ENCODE data around the gene SUPT5H. TPM values are rescaled to one million over a fixed set of nuclear protein-coding genes. Genes with fewer than 3 reads are reported as not detected.

Gene SUPT5H
- total and polyA plus RNA-seq, 2 experiments from 2014 or later = 145 to 156 TPM

DNA sequence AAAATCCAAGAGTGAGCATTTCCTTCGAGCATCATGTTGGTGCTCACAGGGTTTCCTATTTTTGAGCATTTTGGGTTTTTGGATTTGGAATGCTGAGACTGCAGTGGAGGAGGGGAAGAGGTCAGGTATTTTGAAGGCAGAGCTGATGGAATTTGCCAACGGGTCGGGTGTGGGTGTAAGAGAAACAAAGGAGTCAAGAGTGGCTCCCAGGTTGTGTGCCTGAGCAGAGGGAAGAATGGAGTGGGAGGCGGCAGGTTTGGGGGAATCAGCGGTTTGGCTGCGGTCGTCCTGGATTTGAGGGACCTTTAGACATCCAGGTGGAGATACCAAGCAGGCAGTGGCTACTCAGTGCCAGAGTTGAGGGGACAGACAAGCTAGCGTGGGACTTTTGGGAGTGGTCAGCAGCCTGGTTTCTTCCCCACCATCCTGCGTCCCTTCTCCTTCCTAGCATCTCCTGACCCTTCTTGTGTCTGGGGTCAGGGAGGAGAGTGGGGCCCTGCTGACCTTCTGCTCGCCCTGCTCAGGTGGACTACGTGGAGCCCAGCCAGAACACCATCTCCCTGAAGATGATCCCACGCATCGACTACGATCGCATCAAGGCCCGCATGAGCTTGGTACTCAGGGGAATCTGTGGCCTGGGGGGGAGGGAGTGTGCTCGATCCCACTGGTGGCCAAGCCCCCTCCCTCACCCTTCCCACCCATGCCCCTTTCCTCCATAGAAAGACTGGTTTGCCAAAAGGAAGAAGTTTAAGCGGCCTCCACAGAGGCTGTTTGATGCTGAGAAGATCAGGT, 20.8 kb downstream of the SUPT5H start:
- Histone ChIP-seq H3K4me1 (ENCODE audit: low read depth) (no peaks in the 10 kb centered on the region), H3K27me3 (no peaks in the 10 kb centered on the region), H3K4me3 (no peak overlapping the region), H3K36me3 (peaks cover 65% of the 10 kb centered on the region), H3K27ac (no peak overlapping the region), H3K9me3 (ENCODE audit: low read depth) (no peaks in the 10 kb centered on the region)
- no peak for DNase-seq (ENCODE audit: low read depth in 1 of 2, low spot score in 1 of 2)
- TF ChIP-seq, protein P1, sequence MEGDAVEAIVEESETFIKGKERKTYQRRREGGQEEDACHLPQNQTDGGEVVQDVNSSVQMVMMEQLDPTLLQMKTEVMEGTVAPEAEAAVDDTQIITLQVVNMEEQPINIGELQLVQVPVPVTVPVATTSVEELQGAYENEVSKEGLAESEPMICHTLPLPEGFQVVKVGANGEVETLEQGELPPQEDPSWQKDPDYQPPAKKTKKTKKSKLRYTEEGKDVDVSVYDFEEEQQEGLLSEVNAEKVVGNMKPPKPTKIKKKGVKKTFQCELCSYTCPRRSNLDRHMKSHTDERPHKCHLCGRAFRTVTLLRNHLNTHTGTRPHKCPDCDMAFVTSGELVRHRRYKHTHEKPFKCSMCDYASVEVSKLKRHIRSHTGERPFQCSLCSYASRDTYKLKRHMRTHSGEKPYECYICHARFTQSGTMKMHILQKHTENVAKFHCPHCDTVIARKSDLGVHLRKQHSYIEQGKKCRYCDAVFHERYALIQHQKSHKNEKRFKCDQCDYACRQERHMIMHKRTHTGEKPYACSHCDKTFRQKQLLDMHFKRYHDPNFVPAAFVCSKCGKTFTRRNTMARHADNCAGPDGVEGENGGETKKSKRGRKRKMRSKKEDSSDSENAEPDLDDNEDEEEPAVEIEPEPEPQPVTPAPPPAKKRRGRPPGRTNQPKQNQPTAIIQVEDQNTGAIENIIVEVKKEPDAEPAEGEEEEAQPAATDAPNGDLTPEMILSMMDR (IDR thresholded peaks at IDR 0.05; ENCODE audit: low read depth, low read length) = no peak

DNA sequence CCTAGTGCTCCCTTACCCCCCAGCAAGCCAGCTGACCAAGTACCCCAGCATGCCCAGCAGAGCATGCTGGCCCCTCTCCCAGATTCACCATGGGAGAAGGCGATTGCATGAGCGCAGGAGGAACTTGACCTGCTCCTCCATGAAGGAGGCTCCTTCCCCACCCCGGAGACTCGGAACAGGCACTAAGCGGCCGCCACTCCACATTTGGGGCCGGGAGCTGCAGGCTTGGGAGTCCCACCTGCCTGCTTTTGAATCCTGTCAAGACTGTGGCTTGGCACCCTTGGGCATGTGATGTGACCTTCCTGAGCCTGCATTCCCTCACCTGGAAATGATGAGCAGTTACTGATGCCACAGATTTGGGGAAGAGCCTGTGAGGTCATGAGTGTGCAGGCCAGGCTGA, 22.6 kb downstream of the SUPT5H start:
- Histone ChIP-seq H3K4me3 (no peak overlapping the region), H3K27ac (no peak overlapping the region), H3K4me1 (ENCODE audit: low read depth) (no peaks in the 10 kb centered on the region), H3K9me3 (ENCODE audit: low read depth) (no peaks in the 10 kb centered on the region), H3K36me3 (peaks cover 76% of the 10 kb centered on the region), H3K27me3 (no peaks in the 10 kb centered on the region)
- no peak for DNase-seq (ENCODE audit: low read depth in 1 of 2, low spot score in 1 of 2)
- TF ChIP-seq, protein P1 (IDR thresholded peaks at IDR 0.05; ENCODE audit: low read depth, low read length) = no peak

DNA sequence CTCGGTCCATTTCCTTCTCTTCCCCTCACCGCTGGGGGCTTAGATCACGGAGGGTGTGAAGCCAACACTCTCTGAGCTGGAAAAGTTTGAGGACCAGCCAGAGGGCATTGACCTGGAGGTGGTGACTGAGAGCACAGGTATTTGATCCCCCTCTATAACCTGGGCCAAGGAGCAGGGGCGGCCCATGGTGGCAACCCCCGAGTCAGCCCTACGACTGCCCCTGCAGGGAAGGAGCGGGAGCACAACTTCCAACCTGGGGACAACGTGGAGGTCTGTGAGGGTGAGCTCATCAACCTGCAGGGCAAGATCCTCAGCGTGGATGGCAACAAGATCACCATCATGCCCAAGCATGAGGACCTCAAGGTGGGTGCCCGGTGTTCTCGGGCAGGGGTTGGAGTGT, 23.7 kb downstream of the SUPT5H start:
- H3K36me3 ChIP-seq = peaks cover 76% of the 10 kb centered on the region
- TF ChIP-seq, protein P1 (IDR thresholded peaks at IDR 0.05; ENCODE audit: low read depth, low read length) = no peak
- no peak for DNase-seq (ENCODE audit: low read depth in 1 of 2, low spot score in 1 of 2)
- H3K4me1 ChIP-seq (ENCODE audit: low read depth) = no peaks in the 10 kb centered on the region
- H3K4me3 ChIP-seq = no peak overlapping the region
- H3K9me3 ChIP-seq (ENCODE audit: low read depth) = no peaks in the 10 kb centered on the region
- H3K27ac ChIP-seq = no peak overlapping the region
- no peaks in the 10 kb centered on the region for H3K27me3 ChIP-seq

DNA sequence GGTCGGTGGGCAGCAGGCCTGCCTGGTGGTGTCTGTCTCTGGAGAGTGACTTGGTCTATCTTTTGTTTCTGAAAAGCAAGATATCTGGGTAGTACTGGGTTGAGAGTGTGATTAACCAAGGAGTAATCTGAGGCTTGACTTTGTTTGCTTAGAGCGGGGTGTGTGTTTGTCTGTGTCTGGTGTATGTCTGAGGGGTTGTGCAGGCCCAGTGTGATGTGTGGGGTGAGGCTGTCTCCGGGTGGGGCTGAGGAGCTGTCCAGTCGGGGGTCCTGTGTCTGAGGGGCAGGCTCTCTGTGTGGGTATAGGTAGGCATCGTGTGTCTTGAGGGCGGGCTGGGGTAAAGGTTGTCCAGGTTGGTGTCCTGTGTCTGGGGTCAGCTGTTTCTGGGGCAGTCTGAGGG, 24.2 kb downstream of the SUPT5H start:
- peaks cover 76% of the 10 kb centered on the region for H3K36me3 ChIP-seq
- no peak overlapping the region for H3K27ac ChIP-seq
- H3K9me3 ChIP-seq (ENCODE audit: low read depth) = no peaks in the 10 kb centered on the region
- no peaks in the 10 kb centered on the region for H3K4me1 ChIP-seq (ENCODE audit: low read depth)
- no peaks in the 10 kb centered on the region for H3K27me3 ChIP-seq
- DNase-seq (ENCODE audit: low read depth in 1 of 2, low spot score in 1 of 2) = no peak
- H3K4me3 ChIP-seq = no peak overlapping the region
- TF ChIP-seq, protein P1 (IDR thresholded peaks at IDR 0.05; ENCODE audit: low read depth, low read length) = no peak

DNA sequence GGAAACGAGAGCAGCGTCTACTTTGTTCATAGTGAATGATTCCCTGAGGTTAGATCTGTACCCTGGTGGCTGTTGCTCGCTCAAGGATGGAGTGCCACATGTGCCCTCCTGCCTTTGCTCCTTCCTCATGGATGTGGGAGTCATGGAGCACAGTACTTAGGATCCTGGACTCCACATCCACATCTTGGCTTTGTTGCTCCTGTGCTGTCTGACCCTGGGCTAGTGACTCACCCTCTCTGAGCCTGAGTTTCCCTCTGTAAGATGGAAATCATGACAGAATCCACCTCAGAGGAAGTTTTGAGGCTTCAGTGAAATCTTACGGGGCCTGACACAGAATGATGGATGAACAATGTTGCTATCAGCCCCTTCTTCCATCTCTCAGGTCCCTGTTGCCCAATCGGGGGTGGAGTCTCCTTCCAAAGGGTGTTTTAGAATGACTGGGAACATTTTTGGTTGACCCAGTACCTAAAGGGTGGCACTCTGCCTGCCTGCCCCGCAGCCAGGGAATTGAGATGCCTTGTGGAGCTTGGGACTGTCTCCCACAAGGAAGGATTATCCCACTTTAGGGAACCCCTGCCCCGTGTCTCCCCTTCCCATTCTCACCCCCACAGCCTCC, 25.4 kb downstream of the SUPT5H start:
- TF ChIP-seq, protein P1 (IDR thresholded peaks at IDR 0.05; ENCODE audit: low read depth, low read length) = no peak
- Histone ChIP-seq H3K27me3 (no peaks in the 10 kb centered on the region), H3K9me3 (ENCODE audit: low read depth) (no peaks in the 10 kb centered on the region), H3K36me3 (peaks cover 67% of the 10 kb centered on the region), H3K27ac (no peak overlapping the region), H3K4me3 (no peak overlapping the region), H3K4me1 (ENCODE audit: low read depth) (no peaks in the 10 kb centered on the region)
- no peak for DNase-seq (ENCODE audit: low read depth in 1 of 2, low spot score in 1 of 2)
